GM21381 (cell line): ENCODE results near the gene STK32C.
"Not testable (repeated sequence)": the region's sequence is repeated elsewhere in the genome, so short reads cannot be mapped to it uniquely, and the experiment has no call there.

Experiments used
- ATAC-seq: cut with Tn5 transposase; IDR thresholded peaks from one replicate; pipeline ENCODE4 v1.9.1; 2021; ENCODE audit warnings: mild to moderate bottlenecking, moderate library complexity; ENCODE audit not compliant: unreplicated experiment

The STK32C gene

GRCh38 chr10:132160834-132161622, 146.7 kb downstream of the STK32C start:
- not testable (repeated sequence) for ATAC-seq

- ATAC-seq = not testable (repeated sequence)
These were observed 147.5 kb downstream of the STK32C start for GRCh38 chr10:132160231-132160630.

GRCh38 chr10:132159302-132160230, 148.2 kb downstream of the STK32C start:
- not testable (repeated sequence) for ATAC-seq

GRCh38 chr10:132158823-132159222, 148.9 kb downstream of the STK32C start:
- no peak for ATAC-seq

GRCh38 chr10:132158122-132158741, 149.5 kb downstream of the STK32C start:
- ATAC-seq = no peak
